K562 (cell line): Measurements from ENCODE around the gene GGT5. TPM values are rescaled to one million over a fixed set of nuclear protein-coding genes. Genes with fewer than 3 reads are reported as not detected.

ENCODE experiments used
- ATAC-seq: fragments of 200-7000 bp; cut with Tn5 transposase; 3 replicates; pipeline ENCODE4 v1.9.1; 2020; ENCODE audit warnings: moderate library complexity
- BruUV-seq: library from RNA; stranded (reverse); fragments of 400-500 nt; replicated peaks from 2 replicates; lab custom pipeline; 2021; lab: Mats Ljungman, UMichigan
- CTCF ChIA-PET: fragments of 300-600 bp; formaldehyde crosslinking; extraction: SDS; loops from one replicate; lab custom pipeline; 2021; ENCODE audit warnings: low intra/inter-chr PET ratio; lab: Yijun Ruan, JAX
- POLR2A ChIA-PET: fragments of 300-600, 350-650 bp; sonication (Branson Sonifier 250); formaldehyde crosslinking; extraction: SDS; loops from one replicate; lab custom pipeline; 2021; ENCODE audit warnings: antibody characterized with exemption, inconsistent platforms; lab: Yijun Ruan, JAX
- DNase-seq, 4 experiments: peaks; one replicate each; pipeline versions ENCODE4 v3.0.0 to v3.0.0-alpha.2; 2011 to 2018; ENCODE audit warnings: low spot score in 3 of 4, mixed read lengths in 3 of 4; ENCODE audit errors: extremely low read depth in 1 of 4
- FAIRE-seq: peaks from 2 replicates; lab custom pipeline; 2011; peaks lifted over from hg19 to GRCh38; lab: Jason Lieb, UNC
- H2AFZ ChIP-seq: 2 replicates; pipeline ENCODE4 v1.6.0; 2011; ENCODE audit warnings: low read depth, low read length, control low read depth, inconsistent platforms
- H3K27ac ChIP-seq: fragments of 200-600 bp; 3 replicates; pipeline ENCODE4 v1.8.0; 2011; ENCODE audit warnings: low read depth, mild to moderate bottlenecking, control low read depth, inconsistent platforms, low read length, moderate library complexity, mixed read lengths; ENCODE audit errors: extremely low read depth
- H3K27me3 ChIP-seq, 2 experiments: fragments of 300-600 bp in 1 of 2; 2 replicates in 1 of 2; 3 replicates in 1 of 2; pipeline versions ENCODE4 v1.6.0 to v1.8.0; 2011; ENCODE audit warnings: inconsistent platforms in 2 of 2, low read length in 2 of 2, mild to moderate bottlenecking in 1 of 2, mixed read lengths in 1 of 2, moderate library complexity in 1 of 2; ENCODE audit not compliant: control insufficient read depth in 2 of 2, insufficient read depth in 2 of 2
- H3K36me3 ChIP-seq: fragments of 300-600 bp; 3 replicates; pipeline ENCODE4 v1.8.0; 2011; ENCODE audit warnings: mild to moderate bottlenecking, low read length, inconsistent platforms; ENCODE audit not compliant: control insufficient read depth, insufficient read depth
- H3K4me1 ChIP-seq, 2 experiments: fragments of 200-600 bp in 1 of 2; replicated peaks in 1 of 2; 2 replicates in 1 of 2; 3 replicates in 1 of 2; pipeline versions ENCODE4 v1.5.1 to v1.8.0; 2011; ENCODE audit warnings: inconsistent platforms in 2 of 2, low read length in 2 of 2, mild to moderate bottlenecking in 1 of 2, mixed read lengths in 1 of 2, moderate library complexity in 1 of 2; ENCODE audit not compliant: control insufficient read depth in 2 of 2, insufficient read depth in 2 of 2
- H3K4me2 ChIP-seq: 2 replicates; pipeline ENCODE4 v1.6.1; 2011; ENCODE audit warnings: low read length, control low read depth, inconsistent platforms, mixed read lengths; ENCODE audit not compliant: insufficient read depth
- H3K4me3 ChIP-seq: fragments of 200-600 bp; sonication (generic), shearing (Covaris generic); 2 replicates; pipeline ENCODE4 v1.5.1; 2016; ENCODE audit warnings: control low read depth, inconsistent platforms
- H3K79me2 ChIP-seq: fragments of 200-600 bp; 3 replicates; pipeline ENCODE4 v1.8.0; 2011; ENCODE audit warnings: low read length, inconsistent platforms; ENCODE audit not compliant: control insufficient read depth, insufficient read depth
- H3K9ac ChIP-seq, 2 experiments: 2 replicates each; pipeline versions ENCODE4 v1.6.0 to v1.6.1; 2011; ENCODE audit warnings: low read depth in 2 of 2, low read length in 2 of 2, control low read depth in 1 of 2, inconsistent platforms in 1 of 2, mild to moderate bottlenecking in 1 of 2, mixed read lengths in 1 of 2; ENCODE audit not compliant: insufficient read depth in 1 of 2
- H3K9me1 ChIP-seq: one replicate; pipeline ENCODE4 v1.6.0; 2011; ENCODE audit warnings: inconsistent platforms, mild to moderate bottlenecking, low read length, moderate library complexity; ENCODE audit not compliant: control insufficient read depth, insufficient read depth
- H3K9me3 ChIP-seq: replicated peaks from 2 replicates; pipeline ENCODE4 v1.5.1; 2011; ENCODE audit warnings: low read depth, low read length, inconsistent platforms; ENCODE audit not compliant: control insufficient read depth, insufficient read depth
- H4K20me1 ChIP-seq: replicated peaks from 2 replicates; pipeline ENCODE4 v1.6.1; 2011; ENCODE audit warnings: low read length, inconsistent platforms, mixed read lengths; ENCODE audit not compliant: control insufficient read depth, insufficient read depth
- CBX3 ChIP-seq, 2 experiments: IDR thresholded peaks; 1 replicate in 1 of 2; 2 replicates in 1 of 2; pipeline ENCODE4 v1.6.1; 2012; ENCODE audit warnings: inconsistent platforms in 2 of 2, low read length in 2 of 2, borderline replicate concordance in 1 of 2, control low read depth in 1 of 2
- CBX5 ChIP-seq: IDR thresholded peaks from 2 replicates; pipeline ENCODE4 v1.6.1; 2014; ENCODE audit warnings: low read depth, borderline replicate concordance
- DPF2 ChIP-seq: fragments of 450-650 bp; IDR thresholded peaks from 2 replicates; pipeline ENCODE4 v1.6.1; 2016
- HMG20B ChIP-seq: fragments of 250-450 bp; sonication (Bioruptor Pico); IDR thresholded peaks from 2 replicates; pipeline ENCODE4 v1.5.0; 2021; ENCODE audit warnings: mild to moderate bottlenecking
- SIN3A ChIP-seq, 2 experiments: fragments of 150-350 bp in 1 of 2; IDR thresholded peaks; 2 replicates each; pipeline ENCODE4 v1.6.1; 2011 to 2016; ENCODE audit warnings: borderline replicate concordance in 2 of 2, low read depth in 2 of 2, low read length in 2 of 2, mild to moderate bottlenecking in 2 of 2, moderate library complexity in 2 of 2; ENCODE audit not compliant: control insufficient read depth in 1 of 2
- SMAD1 ChIP-seq: fragments of 150-350 bp; IDR thresholded peaks from 2 replicates; pipeline ENCODE4 v1.6.1; 2014; ENCODE audit warnings: low read length, low read depth; ENCODE audit not compliant: partially characterized antibody
- SMAD4 ChIP-seq: fragments of 250-450 bp; sonication (Bioruptor Pico); conservative IDR thresholded peaks from 2 replicates; pipeline ENCODE4 v1.8.0; 2021; ENCODE audit warnings: inconsistent platforms, mild to moderate bottlenecking, moderate library complexity
- WGBS: fragments of 100-300 bp; shearing (Covaris generic); methylation state at CpG from one replicate; pipeline ENCODE4 v1.1.6; 2016; ENCODE audit warnings: low coverage, mixed read lengths; ENCODE audit not compliant: insufficient coverage; ENCODE audit errors: missing lambda C conversion rate; 5-methylcytosine and 5-hydroxymethylcytosine counted together
- in situ Hi-C: fragments of 300-500 bp; cut with MboI; formaldehyde crosslinking; loops from 4 replicates; pipeline ENCODE4 v1.15.0; 2018; ENCODE audit warnings: inconsistent platforms, mixed read lengths
- intact Hi-C: fragments of 100-400 bp; cut with micrococcal nuclease; formaldehyde crosslinking; loops from 2 replicates; pipeline ENCODE4 v1.14.2; 2022
- polyA plus RNA-seq, 8 experiments: library from polyadenylated mRNA; depleted of rRNA in 4 of 8; stranded (reverse) in 5 of 8; unstranded in 3 of 8; fragments of >200 nt; fragmentation: Nextera tagmentation in 2 of 8; fragmentation: Illumina TruSeq in 1 of 8; extraction: Ambion mirVana in 2 of 8; extraction: Trizol in 1 of 8; gene quantifications; 2 replicates each; pipeline versions ENCODE4 v1.2.1 to v1.2.3, GENCODE V29; 2011 to 2014; ENCODE audit warnings: inconsistent platforms in 1 of 8, missing spikeins in 1 of 8
- total RNA-seq, 7 experiments: library from RNA; depleted of rRNA in 6 of 7; stranded (reverse); fragments of >200 nt in 6 of 7; fragmentation: Illumina TruSeq in 2 of 7; extraction: Trizol in 2 of 7; gene quantifications; 2 replicates each; pipeline versions ENCODE4 v1.2.1 to v1.2.3, GENCODE V29; 2011 to 2021; ENCODE audit warnings: low replicate concordance in 1 of 7
- TF ChIP-seq, protein P1 (sequence below), 2 experiments: fragments of 450-650 bp in 1 of 2; sonication (generic) in 1 of 2; formaldehyde crosslinking; conservative IDR thresholded peaks; 2 replicates each; pipeline versions ENCODE4 v1.4.0 to v1.8.1; 2020 to 2022; ENCODE audit warnings: mild to moderate bottlenecking in 1 of 2, missing genetic modification reagents in 1 of 2

The GGT5 gene
- total and polyA plus RNA-seq, 9 of the 15 experiments (the other 6 are each of a cell fraction or from before 2014, with no cell fraction given), result 0.07 to 0.69 (median 0.18) TPM; not detected in 4

GRCh38 chr22:24186892-24187670 lies 57.8 kb downstream of the GGT5 start:
- intact Hi-C loops, result loop anchor here (10.0 kb wide), 2 partner anchors 232 to 338 kb away; no protein-coding TSS in a partner anchor

More at GRCh38 chr22:24186892-24187670, 57.8 kb downstream of the GGT5 start:
- BruUV-seq, result no TSS peak
- POLR2A ChIA-PET, result no interaction called here
- no peak for ATAC-seq
- H3K27me3 ChIP-seq, result peaks cover 2 to 21% of the 10 kb centered on the region in 2 experiments; a peak in 2 of 5 replicates
- CTCF ChIA-PET, result interaction anchor here (0.6 kb wide), 1 partner anchor 42 kb away, joined by 4 read pairs; no protein-coding TSS in a partner anchor
- no peak for FAIRE-seq
- TF ChIP-seq CBX5, result no peak
- TF ChIP-seq, protein P1, sequence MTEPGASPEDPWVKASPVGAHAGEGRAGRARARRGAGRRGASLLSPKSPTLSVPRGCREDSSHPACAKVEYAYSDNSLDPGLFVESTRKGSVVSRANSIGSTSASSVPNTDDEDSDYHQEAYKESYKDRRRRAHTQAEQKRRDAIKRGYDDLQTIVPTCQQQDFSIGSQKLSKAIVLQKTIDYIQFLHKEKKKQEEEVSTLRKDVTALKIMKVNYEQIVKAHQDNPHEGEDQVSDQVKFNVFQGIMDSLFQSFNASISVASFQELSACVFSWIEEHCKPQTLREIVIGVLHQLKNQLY (CRISPR knock-in tag; conservative IDR thresholded peaks at IDR 0.05), result no peak
- TF ChIP-seq SMAD1, result no peak
- no peak for TF ChIP-seq HMG20B (CRISPR knock-in tag)
- no peak for TF ChIP-seq SIN3A (IDR thresholded peaks at IDR 0.05; ENCODE audit: borderline replicate concordance in 2 of 2, control insufficient read depth in 1 of 2, low read depth in 2 of 2, low read length in 2 of 2)
- TF ChIP-seq DPF2, result no peak
- TF ChIP-seq SMAD4, result no peak
- no peak for TF ChIP-seq CBX3 (IDR thresholded peaks at IDR 0.05; ENCODE audit: borderline replicate concordance in 1 of 2, low read length in 2 of 2)
- peaks cover 2% of the 10 kb centered on the region for H3K9me1 ChIP-seq
- H3K9me3 ChIP-seq, result no peaks in the 10 kb centered on the region
- no peaks in the 10 kb centered on the region for H3K36me3 ChIP-seq
- H3K27ac ChIP-seq, result no peak overlapping the region
- no peak overlapping the region for H2AFZ ChIP-seq
- no peak overlapping the region for H3K9ac ChIP-seq
- no peak overlapping the region for H3K4me3 ChIP-seq
- H3K79me2 ChIP-seq, result no peaks in the 10 kb centered on the region
- in situ Hi-C loops, result no loop called here
- H4K20me1 ChIP-seq, result 0 out of 2 replicates have a peak, but pooled peaks cover 6% of the 10 kb centered on the region
- H3K4me2 ChIP-seq, result no peak overlapping the region
- 26% methylated on average over 25 of the region's 34 CpGs for WGBS
- H3K4me1 ChIP-seq, result peaks cover 0 to 29% of the 10 kb centered on the region in 2 experiments; a peak in 1 of 5 replicates
- DNase-seq, result no peak
